ENCODE measurements around the gene CCDC102B. TPM values are rescaled to one million over a fixed set of nuclear protein-coding genes. Genes with fewer than 3 reads are reported as not detected.

The CCDC102B gene
- total and polyA plus RNA-seq, 2 of the 8 experiments (the other 6 are each of a cell fraction or from before 2014, with no cell fraction given): 0.80 to 1.1 TPM

GRCh38 chr18:68873003-68873402 is 75.1 kb downstream of the CCDC102B start (continued):
- TF ChIP-seq CHD7 (IDR thresholded peaks at IDR 0.05; ENCODE audit: insufficient replicate concordance, low read length) (no peak), JUN (IDR thresholded peaks at IDR 0.05; ENCODE audit: low read depth, low read length) (no peak), CBX8 (IDR thresholded peaks at IDR 0.05; ENCODE audit: borderline replicate concordance, low read depth, low read length) (no peak), TAF7 (optimal IDR thresholded peaks at IDR 0.05; ENCODE audit: borderline replicate concordance, low read depth, low read length) (no peak), TAF1 (IDR thresholded peaks at IDR 0.05; ENCODE audit: low read depth, low read length) (no peak)
